ENCODE data around the gene SMPD3. TPM values are rescaled to one million over a fixed set of nuclear protein-coding genes. Genes with fewer than 3 reads are reported as not detected.

SMPD3 gene
- total RNA-seq, 1 experiment from 2014 or later: 0.89 TPM

DNA sequence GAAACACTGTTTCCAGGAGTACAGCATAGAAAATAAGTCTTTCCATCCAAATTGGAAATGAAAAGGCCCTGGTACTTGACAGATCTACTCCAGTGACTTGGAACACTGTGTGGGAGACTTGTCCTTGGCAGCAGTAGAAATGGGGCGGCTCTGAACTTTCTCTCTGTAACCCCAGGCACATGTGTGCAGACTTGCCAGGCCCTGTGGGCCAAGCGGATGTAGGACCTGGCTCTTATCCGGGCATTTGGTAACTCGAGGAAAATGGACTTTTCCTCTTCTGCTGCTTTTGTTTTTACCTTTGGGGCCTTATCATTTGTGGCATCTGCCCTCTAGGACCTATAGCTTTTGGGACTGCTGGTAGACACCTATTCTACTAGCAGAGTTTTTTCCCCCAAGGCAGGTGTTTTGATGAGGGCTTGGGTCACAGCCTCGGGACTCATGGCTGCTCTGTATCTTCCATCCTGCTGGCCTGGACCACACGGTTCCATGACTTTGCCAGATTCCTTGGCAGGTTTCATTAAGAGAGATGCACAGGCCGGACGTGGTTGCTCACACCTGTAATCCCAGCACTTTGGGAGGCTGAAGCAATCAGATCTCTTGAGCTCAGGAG is 43.5 kb downstream of the SMPD3 start:
- TF ChIP-seq TCF7L2 (IDR thresholded peaks at IDR 0.05; ENCODE audit: borderline replicate concordance, extremely low read depth, insufficient read depth, insufficient read length) (no peak), ZFX (IDR thresholded peaks at IDR 0.05) (no peak), EGR1 (IDR thresholded peaks at IDR 0.05; ENCODE audit: low read depth) (no peak), YY1 (IDR thresholded peaks at IDR 0.05; ENCODE audit: extremely low read depth, insufficient replicate concordance, low read depth, low read length) (no peak), SRF (IDR thresholded peaks at IDR 0.05; ENCODE audit: low read depth) (no peak), ELF1 (IDR thresholded peaks at IDR 0.05; ENCODE audit: borderline replicate concordance, low read depth) (no peak), POLR2AphosphoS5 (IDR thresholded peaks at IDR 0.05; ENCODE audit: low read depth, low read length) (no peak), SP1 (IDR thresholded peaks at IDR 0.05; ENCODE audit: low read depth) (no peak), JUND (IDR thresholded peaks at IDR 0.05) (no peak), CEBPB (IDR thresholded peaks at IDR 0.05; ENCODE audit: low read depth) (no peak), POLR2A (IDR thresholded peaks at IDR 0.05; ENCODE audit: borderline replicate concordance, extremely low read depth, insufficient read depth, insufficient read length) (no peak)
- TF ChIP-seq, protein P1, sequence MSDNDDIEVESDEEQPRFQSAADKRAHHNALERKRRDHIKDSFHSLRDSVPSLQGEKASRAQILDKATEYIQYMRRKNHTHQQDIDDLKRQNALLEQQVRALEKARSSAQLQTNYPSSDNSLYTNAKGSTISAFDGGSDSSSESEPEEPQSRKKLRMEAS (IDR thresholded peaks at IDR 0.05): no peak
- TF ChIP-seq, protein P2, sequence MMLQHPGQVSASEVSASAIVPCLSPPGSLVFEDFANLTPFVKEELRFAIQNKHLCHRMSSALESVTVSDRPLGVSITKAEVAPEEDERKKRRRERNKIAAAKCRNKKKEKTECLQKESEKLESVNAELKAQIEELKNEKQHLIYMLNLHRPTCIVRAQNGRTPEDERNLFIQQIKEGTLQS (IDR thresholded peaks at IDR 0.05): no peak
- TF ChIP-seq, protein P3, sequence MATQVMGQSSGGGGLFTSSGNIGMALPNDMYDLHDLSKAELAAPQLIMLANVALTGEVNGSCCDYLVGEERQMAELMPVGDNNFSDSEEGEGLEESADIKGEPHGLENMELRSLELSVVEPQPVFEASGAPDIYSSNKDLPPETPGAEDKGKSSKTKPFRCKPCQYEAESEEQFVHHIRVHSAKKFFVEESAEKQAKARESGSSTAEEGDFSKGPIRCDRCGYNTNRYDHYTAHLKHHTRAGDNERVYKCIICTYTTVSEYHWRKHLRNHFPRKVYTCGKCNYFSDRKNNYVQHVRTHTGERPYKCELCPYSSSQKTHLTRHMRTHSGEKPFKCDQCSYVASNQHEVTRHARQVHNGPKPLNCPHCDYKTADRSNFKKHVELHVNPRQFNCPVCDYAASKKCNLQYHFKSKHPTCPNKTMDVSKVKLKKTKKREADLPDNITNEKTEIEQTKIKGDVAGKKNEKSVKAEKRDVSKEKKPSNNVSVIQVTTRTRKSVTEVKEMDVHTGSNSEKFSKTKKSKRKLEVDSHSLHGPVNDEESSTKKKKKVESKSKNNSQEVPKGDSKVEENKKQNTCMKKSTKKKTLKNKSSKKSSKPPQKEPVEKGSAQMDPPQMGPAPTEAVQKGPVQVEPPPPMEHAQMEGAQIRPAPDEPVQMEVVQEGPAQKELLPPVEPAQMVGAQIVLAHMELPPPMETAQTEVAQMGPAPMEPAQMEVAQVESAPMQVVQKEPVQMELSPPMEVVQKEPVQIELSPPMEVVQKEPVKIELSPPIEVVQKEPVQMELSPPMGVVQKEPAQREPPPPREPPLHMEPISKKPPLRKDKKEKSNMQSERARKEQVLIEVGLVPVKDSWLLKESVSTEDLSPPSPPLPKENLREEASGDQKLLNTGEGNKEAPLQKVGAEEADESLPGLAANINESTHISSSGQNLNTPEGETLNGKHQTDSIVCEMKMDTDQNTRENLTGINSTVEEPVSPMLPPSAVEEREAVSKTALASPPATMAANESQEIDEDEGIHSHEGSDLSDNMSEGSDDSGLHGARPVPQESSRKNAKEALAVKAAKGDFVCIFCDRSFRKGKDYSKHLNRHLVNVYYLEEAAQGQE (IDR thresholded peaks at IDR 0.05; ENCODE audit: low read depth): no peak
- TF ChIP-seq, protein P4, sequence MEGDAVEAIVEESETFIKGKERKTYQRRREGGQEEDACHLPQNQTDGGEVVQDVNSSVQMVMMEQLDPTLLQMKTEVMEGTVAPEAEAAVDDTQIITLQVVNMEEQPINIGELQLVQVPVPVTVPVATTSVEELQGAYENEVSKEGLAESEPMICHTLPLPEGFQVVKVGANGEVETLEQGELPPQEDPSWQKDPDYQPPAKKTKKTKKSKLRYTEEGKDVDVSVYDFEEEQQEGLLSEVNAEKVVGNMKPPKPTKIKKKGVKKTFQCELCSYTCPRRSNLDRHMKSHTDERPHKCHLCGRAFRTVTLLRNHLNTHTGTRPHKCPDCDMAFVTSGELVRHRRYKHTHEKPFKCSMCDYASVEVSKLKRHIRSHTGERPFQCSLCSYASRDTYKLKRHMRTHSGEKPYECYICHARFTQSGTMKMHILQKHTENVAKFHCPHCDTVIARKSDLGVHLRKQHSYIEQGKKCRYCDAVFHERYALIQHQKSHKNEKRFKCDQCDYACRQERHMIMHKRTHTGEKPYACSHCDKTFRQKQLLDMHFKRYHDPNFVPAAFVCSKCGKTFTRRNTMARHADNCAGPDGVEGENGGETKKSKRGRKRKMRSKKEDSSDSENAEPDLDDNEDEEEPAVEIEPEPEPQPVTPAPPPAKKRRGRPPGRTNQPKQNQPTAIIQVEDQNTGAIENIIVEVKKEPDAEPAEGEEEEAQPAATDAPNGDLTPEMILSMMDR (IDR thresholded peaks at IDR 0.05 in 2 of 3, conservative IDR thresholded peaks at IDR 0.05 in 1 of 3; ENCODE audit: borderline replicate concordance in 1 of 3, insufficient read depth in 1 of 3, low read depth in 2 of 3, low read length in 2 of 3): no peak
- TF ChIP-seq, protein P5, sequence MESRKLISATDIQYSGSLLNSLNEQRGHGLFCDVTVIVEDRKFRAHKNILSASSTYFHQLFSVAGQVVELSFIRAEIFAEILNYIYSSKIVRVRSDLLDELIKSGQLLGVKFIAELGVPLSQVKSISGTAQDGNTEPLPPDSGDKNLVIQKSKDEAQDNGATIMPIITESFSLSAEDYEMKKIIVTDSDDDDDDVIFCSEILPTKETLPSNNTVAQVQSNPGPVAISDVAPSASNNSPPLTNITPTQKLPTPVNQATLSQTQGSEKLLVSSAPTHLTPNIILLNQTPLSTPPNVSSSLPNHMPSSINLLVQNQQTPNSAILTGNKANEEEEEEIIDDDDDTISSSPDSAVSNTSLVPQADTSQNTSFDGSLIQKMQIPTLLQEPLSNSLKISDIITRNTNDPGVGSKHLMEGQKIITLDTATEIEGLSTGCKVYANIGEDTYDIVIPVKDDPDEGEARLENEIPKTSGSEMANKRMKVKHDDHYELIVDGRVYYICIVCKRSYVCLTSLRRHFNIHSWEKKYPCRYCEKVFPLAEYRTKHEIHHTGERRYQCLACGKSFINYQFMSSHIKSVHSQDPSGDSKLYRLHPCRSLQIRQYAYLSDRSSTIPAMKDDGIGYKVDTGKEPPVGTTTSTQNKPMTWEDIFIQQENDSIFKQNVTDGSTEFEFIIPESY (IDR thresholded peaks at IDR 0.05; ENCODE audit: extremely low read depth, insufficient replicate concordance, low read length): no peak
- Histone ChIP-seq H3K9me2 (ENCODE audit: insufficient read depth) (no peaks in the 10 kb centered on the region), H3K79me2 (ENCODE audit: insufficient read depth, low read length) (no peaks in the 10 kb centered on the region), H3K9ac (ENCODE audit: low read length) (no peak overlapping the region), H3K4me3 (replicated peaks in 1 of 2; ENCODE audit: low read depth in 1 of 2, low read length in 2 of 2) (no peak overlapping the region), H3K27me3 (ENCODE audit: insufficient read depth, low read length) (no peaks in the 10 kb centered on the region; the same call in 1 of the 2 replicates), H3K4me2 (ENCODE audit: low read length) (no peak overlapping the region), H3K36me3 (ENCODE audit: control insufficient read depth in 1 of 2, insufficient read depth in 2 of 2, low read length in 2 of 2) (no peaks in the 10 kb centered on the region), H3K27ac (ENCODE audit: low read depth, low read length) (no peak overlapping the region), H3K4me1 (ENCODE audit: control insufficient read depth in 1 of 2, insufficient read depth in 2 of 2, low read length in 2 of 2) (peaks cover 0 to 19% of the 10 kb centered on the region in 2 experiments; a peak in 2 of 4 replicates), H4K20me1 (ENCODE audit: insufficient read depth) (no peaks in the 10 kb centered on the region), H2AFZ (ENCODE audit: low read depth, low read length, poor library complexity, severe bottlenecking) (no peak overlapping the region), H3K9me3 (ENCODE audit: control insufficient read depth in 1 of 2, insufficient read depth in 1 of 2, low read depth in 1 of 2, low read length in 2 of 2) (no peaks in the 10 kb centered on the region)
- ATAC-seq (no peak), DNase-seq (ENCODE audit: low read depth, low spot score) (no peak)
- ChIA-PET RAD21 (ENCODE audit: low non-redundant PET in 1 of 2, low total read pairs in 2 of 2, uncharacterized antibody in 2 of 2, unreplicated experiment in 2 of 2) (interaction anchor here in 1 of 2 experiments (0.7 kb wide), 1 partner anchor 332 kb away, joined by 3 read pairs; no protein-coding TSS in a partner anchor), CTCF (no interaction called here), POLR2A (no interaction called here)
- intact Hi-C loops (cut with micrococcal nuclease): no loop called here
- BruUV-seq (replicated peaks): no TSS peak

Data from HCT116 (cell line).